Nucleus accumbens (tissue), 56 donors: ENCODE measurements around the gene NR3C1.

Experiments used
- DNase-seq, 56 donors: peaks; one replicate each; lab custom pipeline; 2025; lab: John Stamatoyannopoulos, UW

Gene NR3C1

DNA sequence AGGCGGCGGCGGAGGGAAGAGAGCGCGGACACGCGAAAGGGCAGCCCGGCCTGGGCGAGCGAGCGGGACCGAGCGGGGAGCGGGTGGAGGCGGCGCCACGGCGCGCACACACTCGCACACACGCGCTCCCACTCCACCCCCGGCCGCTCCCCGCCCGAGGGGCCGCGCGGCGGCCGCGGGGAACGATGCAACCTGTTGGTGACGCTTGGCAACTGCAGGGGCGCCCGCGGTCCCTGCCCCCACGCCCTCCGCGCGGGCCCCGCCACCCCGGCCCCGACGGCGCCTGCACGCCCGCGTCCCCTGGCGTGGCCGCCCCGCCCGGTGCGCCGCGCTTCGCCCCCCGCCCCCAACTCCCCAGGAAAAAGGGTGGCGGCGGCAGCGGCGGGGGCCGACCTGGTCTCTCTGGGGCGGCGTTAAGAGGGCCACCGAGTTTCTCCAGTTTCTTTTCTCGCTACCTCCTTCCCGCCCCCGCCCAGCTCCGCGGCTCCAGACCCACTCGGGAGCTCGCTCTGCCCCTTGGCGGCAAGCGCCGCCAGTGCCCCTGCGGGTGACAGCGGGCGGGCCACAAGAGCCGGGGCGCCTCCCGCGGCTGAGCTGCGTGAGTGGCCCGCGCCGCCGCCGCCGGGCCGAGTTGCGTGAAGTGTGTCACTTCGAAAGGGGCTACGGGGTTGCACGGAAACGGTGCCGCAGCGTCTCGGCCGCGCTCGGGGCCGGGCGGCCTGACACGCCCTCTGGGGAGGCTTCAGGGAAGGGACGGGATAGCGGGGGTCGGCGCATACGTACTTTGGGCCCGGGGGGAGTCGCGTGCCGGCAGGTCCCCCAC is at the start of gene NR3C1:
NR3C1 (minus strand) TSS at position 94 of the 823 bp plus-strand sequence. CDS start 2,847 bp downstream, outside the sequence.
- DNase-seq: peak; percentile 28 to 97 (median 84)

DNA sequence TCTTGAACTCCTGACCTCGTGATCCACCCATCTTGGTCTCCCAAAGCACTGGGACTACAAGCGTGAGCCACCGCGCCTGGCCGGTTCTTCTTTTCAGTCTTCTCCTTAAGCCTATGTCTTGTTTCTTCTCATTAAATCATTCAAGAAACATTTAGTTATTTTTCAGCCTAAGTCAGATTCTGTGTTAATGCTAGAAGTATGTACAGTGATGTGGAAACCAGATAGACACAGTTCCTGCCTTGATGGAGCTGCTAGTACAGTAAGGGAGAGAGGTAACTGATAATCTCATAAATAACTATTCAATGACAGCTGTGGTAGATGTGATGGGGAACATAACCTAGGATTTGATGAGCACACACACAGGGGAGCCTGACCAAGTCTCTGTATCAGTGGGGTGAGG is 46.3 kb upstream of the NR3C1 start:
- no peak for DNase-seq

DNA sequence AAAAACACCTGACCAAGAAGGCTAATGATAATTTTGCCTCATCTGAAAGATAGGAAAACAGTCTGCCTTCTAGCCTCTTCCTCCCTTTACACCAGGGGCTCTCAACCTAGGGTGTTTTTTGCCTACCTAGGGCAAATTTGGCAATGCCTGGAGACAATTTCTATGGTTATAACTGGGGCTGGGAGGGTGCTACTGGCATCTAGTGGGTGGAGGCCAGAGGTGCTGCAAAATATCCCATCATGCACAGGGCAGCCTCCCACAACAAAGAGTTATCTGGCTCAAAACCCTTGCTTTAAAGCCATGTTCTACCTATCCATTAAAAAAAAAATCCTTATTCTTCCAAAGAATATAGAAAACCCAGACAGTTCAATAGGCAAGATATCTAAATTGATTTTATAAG is 45.0 kb upstream of the NR3C1 start:
- DNase-seq: no peak

DNA sequence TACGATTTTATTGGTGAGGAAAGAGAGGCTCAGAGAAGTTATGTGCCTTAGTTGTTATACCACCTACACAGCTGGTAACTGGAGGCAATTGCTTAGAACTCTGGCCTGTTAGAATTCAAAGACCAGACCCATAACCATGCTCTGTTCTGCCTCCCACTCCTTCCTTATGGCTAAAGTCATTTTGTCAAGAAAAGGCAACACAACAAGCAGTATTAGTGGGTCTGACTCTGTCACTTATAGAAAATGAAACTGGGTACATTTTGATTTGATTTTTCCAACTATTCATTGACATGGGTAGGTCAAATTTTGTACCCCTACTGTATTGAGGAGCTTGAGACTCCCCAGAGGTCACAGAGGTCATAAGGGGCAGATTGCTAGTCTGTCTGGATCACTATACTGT is 44.5 kb upstream of the NR3C1 start:
- no peak for DNase-seq

DNA sequence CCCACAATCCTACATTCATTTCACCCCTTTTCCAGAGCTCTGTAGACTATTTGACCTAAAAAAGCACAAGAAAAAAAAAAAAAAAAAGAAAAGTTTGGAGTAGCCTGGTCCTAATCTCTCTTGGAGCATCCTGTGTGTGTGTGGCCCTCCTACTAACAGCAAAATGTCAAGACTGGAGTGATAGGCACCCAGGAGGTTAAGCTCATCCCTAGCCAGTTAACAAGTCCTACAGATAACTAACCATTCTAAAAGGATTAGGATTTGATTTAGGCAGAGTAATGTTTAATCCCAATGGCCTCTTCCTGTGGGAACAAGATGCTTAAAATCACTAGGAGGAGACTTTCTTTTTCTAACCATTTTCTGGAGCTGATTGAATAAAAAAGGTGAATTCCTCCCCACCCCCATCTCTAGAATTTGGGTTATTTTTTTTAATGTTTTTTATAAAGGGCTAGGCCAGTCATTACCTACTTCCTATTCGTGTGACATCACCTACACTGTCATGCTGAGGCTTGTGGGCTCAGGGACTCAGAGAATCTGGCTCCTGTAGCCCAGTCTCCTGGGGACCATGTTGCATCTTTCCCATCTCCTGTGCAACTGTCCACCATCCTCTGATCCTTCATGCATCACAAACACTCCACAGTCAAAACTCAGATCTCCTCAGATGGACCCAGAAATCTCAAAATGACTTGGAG is 43.2 kb upstream of the NR3C1 start:
- no peak for DNase-seq

DNA sequence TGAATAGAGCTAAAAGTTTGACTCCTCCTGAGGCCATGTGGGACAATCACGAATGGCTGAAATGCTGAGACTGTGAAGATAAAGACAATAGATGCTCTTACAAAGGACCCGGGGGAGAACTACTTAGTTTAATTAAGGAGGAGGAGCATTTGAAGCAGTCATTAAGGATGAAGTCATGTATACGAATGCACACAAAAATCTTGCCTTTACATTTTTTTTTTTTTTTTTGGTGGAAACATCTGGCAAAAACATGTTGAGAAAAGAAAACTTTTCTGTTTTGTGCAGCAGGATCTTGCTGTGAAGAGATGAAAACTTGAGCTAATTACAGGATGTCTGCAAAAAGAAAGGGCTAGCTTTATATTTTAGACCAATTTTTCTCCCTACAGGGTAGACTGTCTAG is 42.3 kb upstream of the NR3C1 start:
- DNase-seq: no peak

DNA sequence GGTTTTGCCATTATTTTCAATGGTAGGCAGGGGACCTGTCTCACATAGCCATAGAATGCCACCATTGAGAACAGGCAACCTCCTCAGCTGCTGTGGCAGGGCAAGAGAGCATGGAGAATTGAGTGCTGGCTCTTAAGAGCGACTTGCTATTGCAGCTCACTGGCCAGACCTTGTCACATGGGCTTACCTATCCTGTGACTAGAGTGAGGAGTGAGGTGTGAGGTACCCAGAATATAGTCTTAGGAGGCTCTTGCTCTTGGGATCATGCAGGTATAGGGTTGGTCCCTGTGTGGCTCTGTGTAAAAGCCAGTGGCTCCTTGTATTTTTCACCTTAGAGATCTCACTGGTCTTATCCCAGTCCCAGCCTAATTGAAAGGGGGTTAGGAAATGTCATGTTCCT is 39.8 kb upstream of the NR3C1 start:
- no peak for DNase-seq

DNA sequence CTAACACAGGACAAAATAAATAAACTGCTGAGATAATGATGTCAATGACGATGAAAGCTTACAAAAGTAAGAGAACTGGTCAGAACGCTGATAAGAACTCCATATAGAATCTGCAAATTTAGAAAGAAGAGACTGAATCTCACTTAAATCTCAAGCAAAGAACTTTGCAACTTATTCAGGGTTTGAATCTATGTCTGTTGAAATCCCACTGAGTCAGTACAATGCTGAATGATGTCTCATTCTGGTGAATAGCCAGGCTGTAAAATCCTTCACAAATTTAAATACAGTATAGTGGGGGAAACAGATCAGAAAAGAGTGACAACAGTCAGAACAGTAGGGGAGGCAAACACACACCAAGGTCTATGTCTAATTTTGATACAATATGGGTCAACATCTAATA is 38.9 kb upstream of the NR3C1 start:
- DNase-seq: no peak

DNA sequence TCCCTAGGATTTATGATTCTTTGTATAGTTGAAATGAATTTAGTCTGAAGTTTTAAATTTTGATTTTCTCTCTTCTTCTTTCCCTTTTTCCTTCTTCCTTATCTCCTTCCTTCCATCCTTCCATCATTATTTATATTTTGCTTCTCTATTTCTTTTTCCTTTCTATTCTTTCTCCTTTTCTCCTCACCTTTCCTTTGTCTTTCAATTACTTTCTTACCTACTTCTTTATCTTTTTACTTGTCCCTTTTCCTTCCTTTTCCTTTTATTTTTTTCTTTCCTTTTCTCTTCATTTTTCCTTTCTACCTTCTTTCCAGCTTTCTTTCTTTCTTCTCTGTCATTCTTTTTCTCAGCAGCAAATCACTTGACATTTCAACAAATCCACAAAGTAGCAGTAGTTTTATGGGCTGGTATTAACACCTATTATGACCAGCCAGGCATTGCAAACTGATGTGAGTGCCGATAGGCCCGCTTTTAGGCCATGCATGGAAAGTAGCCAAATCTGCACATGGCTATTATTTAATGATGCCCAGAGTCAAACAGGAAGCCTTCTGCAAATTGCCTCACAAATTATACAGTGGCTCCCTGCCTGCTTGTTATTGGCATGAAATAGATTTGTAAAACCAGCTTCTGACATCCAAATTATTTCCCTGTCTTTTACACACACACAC is 37.1 kb upstream of the NR3C1 start:
- DNase-seq: no peak

DNA sequence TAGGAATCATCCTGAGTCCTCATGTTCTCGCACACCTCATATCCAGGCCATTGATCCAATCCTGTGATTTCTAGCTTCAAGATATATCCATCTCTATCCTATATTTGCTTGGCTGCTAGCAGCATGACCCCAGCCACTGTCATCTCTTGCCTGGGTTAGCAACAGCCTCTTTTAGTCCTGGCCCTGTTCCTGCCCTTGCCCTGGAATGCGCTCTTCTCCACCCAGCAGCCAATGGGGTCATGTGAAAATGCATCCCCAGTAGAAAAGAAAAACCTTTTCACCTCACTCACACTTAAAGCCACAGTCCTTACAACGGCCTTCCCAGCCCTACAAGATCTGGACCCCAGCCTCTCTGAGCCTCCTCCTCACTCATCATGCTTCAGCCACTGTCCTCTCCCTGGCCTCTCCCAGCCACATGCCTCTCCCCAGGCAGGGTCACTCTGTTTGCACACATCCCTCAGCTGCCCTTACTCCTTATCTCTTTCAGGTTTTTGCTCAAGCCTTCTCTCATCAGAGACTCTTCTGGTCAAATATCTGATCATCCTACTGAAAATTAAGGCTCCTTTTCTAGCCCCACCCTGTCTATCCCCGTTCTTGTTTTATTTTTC is 34.3 kb upstream of the NR3C1 start:
- no peak for DNase-seq

DNA sequence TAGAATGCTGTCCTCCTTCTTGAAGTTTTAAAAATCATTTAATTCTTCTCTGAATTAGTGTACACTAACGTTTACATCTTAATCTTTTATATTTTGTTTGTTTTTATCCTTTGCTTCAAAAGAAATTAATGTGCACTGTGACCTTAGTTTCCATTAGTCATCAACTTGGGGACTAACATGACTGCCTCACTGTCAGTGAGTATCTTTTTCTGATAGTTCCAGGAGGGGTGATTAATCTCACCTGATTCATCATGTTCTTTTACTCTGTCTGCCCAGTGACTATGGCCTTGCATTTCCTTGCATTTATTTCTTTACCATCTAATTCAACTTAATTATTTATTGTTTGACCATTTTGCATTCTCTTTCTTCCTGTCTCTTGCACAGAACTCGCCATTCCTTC is 33.4 kb upstream of the NR3C1 start:
- no peak for DNase-seq

DNA sequence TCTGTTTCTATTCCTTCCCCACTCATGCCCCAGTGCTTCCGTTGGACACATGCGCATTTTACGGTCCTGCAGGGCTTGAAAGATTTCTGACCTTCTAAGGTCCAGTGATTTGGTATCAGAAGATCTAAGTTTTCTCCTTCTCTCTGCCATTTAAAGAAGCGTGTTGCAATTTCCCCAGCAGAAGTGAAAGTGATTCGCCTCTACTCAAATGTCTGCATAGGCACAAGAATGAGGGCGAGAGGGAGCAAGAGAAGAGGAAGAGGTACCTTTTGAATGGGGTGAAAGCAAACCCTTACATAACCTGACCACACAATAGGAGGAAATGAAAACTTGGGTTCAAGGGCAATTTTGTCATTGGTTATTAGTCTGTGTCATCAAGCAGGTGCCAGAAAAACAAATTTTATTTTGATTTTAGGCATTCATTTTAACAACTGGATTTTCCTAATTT is 31.7 kb upstream of the NR3C1 start:
- peak in 10 of 56 donors; percentile 1 to 34 (median 8) for DNase-seq

DNA sequence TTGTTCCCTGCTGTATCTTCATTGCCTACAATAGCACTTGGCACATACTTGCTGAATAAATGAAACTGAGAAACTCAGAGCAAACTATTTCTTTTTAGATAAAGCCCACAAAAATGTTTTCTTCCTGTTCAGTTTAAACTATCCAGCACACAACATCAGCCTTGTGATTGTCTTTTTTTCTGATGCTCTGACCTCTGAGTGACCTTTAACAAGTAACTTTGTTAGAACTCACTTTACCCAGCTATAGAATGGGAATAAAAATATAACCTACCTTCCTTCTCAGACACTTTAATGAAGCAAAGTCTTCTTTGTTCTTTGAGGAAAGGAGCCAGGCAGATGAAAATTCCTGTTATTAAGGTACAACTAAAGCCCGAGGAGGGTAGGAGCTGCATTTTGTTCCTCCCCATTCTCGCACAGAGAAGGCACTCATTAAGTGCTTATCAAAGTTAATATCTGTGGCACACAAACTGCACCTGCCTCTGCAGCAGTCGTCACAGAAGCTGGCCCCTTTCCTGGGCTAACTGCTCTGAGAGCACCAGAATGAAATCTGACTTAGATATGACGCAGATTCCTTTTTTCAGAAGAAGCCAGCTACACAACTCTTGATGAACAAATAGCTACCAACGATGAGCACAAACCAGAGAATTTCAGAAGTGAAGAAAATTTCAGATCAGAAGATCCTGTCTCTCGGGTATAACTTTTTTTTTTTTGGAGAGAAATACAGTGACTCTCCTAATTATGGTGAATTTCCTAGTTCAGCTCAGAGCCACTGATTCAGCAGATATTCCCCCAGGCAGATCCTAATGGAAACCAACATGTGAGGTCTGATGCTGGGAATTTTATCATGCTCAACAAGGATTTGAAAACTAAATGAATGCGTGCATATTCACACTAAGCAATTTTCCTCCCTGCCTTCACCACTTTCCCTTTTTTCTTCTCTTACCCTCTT is 31.0 kb upstream of the NR3C1 start:
- no peak for DNase-seq

DNA sequence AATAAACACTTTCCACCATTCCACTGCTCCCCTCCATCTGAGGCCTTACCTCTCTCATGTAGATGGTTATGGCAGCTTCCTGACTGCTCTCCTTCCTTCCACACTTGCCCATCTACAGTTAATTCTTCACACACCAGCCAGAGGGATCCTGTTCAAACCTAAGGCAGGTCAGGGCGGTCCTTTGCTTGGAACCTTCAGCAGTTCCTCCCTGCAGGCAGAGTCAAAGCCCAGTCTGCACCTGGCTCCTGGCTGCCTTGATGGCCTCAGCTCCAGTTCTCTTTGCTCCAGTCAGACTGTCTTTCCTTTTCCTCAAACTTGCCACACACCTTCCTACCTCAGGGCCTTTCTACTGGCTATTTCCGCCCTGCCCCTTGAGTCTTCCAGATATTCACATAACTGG is 30.2 kb upstream of the NR3C1 start:
- no peak for DNase-seq

DNA sequence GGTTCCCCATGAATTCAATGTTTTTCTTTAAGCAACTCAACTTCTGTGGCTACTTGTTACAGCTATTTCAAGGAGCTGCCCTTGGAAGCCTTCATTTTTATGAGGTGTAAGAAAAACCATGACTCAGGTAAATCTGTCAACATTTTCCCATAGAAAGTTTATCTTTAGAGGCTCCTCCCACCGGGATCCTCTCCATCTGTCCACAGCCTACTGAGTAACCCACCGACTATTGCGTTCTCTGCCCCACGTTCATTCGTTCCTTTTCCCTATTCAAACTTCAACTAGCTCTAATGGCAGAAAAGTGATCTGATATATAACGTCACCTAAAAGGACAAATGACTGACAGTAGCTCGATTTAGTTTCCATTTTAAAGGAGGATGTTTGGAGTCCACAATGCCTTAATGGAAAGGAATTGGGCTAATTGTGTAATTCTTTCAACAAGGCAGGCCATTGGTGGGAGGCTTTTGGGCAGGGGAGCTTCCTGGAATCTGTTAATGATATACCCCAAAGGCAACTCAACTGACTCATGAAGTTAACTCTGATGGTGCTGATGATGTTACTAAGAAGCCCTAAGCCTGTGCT is 29.3 kb upstream of the NR3C1 start:
- DNase-seq: no peak

DNA sequence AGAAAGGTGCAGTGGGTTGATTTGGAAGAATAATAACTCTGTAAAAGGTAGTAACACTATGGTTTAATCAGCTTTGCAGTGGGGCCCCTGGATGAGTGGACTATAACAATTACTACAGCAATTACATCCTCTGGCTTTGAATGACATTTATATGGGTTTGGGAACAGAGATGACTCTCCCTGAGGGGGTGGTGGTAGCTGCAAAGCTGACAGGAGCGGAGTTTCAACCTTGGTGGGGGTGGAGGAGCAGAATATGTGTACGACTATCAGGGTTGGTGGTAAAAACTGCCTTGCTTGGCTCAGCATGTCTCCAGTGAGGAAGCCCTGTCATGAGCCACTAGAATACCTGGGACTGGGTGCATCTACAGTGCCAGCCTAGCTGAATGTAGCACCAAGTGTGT is 28.3 kb upstream of the NR3C1 start:
- peak in 20 of 56 donors; percentile 1 to 52 (median 12) for DNase-seq

DNA sequence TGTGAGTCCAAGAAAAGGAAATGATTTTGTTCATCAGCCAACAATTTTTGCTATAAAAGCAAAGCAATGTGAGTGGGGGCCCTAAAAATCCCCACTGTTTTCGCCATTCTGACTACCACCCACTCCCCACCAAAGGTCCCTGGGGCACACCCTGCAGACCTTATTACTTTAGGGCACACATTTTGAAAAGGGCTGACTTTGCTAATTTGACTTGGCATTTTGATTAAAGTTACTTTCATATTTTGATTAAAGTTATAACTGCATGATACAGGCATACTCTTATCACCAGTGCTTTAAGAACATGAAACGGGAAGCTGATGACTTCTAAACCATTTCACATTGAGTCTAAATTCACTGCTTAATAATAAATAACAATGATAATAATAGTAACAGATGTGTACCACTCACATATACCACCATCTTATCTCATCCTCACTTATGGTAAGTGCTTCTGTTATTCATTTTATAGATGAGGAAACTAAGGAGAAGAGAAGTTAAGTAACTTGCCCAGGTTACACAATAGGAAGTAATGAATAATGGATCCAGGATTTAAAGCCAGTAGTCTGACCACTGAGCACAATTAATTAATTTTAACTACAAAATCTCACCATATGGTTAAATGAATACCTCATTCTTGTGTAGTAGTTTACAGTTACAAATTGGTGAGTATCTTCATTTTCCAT is 25.4 kb upstream of the NR3C1 start:
- DNase-seq: no peak

DNA sequence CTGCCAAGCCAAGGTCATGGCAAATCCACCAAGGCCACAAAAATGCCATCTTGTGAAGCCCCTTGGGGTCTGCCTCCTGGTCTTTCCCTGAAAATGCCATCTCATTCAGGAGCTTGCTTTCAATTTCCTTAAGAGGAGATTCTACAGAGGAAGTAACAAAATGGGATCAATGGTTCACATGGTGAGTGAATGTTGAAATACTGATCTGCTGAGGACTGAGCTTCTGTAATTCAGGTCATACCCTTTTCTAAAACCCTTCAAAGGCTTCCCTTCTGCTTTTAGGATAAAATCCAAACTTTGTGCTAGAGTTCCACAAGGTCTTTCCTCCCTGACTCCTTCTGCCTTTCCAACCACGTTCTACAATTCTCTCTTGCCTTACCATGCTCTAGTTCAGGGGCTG is 24.7 kb upstream of the NR3C1 start:
- no peak for DNase-seq
